Activated CD8-positive, alpha-beta T cell treated with anti-CD3 and anti-CD28 coated beads for 36 hours (primary cell): ENCODE measurements around the gene RBMS3. TPM values are rescaled to one million over a fixed set of nuclear protein-coding genes. Genes with fewer than 3 reads are reported as not detected.

Experiments used
- ATAC-seq: fragments of 200-7000 bp; cut with Tn5 transposase; one replicate; pipeline ENCODE4 v1.10.0; 2021; ENCODE audit warnings: mild to moderate bottlenecking, moderate library complexity
- CTCF ChIA-PET: fragments of 350-600 bp; sonication (Branson Sonifier 250); formaldehyde crosslinking; loops from one replicate; lab custom pipeline; 2021; ENCODE audit warnings: antibody characterized with exemption; lab: Charles Lee
- POLR2A ChIA-PET: fragments of 350-600 bp; sonication (Branson Sonifier 250); formaldehyde crosslinking; loops from one replicate; lab custom pipeline; 2021; ENCODE audit warnings: antibody characterized with exemption; lab: Charles Lee
- DNase-seq: peaks from one replicate; pipeline ENCODE4 v3.0.0-alpha.2; 2020
- H3K27ac Mint-ChIP-seq: one replicate; pipeline ENCODE4 v1.8.0; 2021; ENCODE audit warnings: mild to moderate bottlenecking, mixed read lengths
- H3K27me3 Mint-ChIP-seq: one replicate; pipeline ENCODE4 v1.8.0; 2021; ENCODE audit warnings: mixed read lengths
- H3K36me3 Mint-ChIP-seq: one replicate; pipeline ENCODE4 v1.8.0; 2021; ENCODE audit warnings: low read depth, mixed read lengths
- H3K4me1 Mint-ChIP-seq: one replicate; pipeline ENCODE4 v1.8.0; 2021; ENCODE audit warnings: low read depth, mixed read lengths
- H3K4me3 Mint-ChIP-seq: one replicate; pipeline ENCODE4 v1.8.0; 2021; ENCODE audit warnings: mild to moderate bottlenecking, moderate library complexity, mixed read lengths
- H3K9me3 Mint-ChIP-seq: one replicate; pipeline ENCODE4 v1.8.0; 2021; ENCODE audit warnings: mixed read lengths
- intact Hi-C: fragments of 100-400 bp; cut with micrococcal nuclease; formaldehyde crosslinking; loops from one replicate; pipeline ENCODE4 v1.10.0; 2022
- total RNA-seq, 2 experiments: library from RNA; stranded (reverse); gene quantifications; one replicate each; pipeline ENCODE4 v1.2.3, GENCODE V29; 2021
- TF ChIP-seq, protein P1 (sequence below): fragments of 200-600 bp; IDR thresholded peaks from one replicate; pipeline ENCODE4 v1.8.0; 2022; ENCODE audit warnings: antibody characterized with exemption, mild to moderate bottlenecking

The RBMS3 gene
- total RNA-seq, 2 experiments from 2014 or later = 2.3 to 2.8 TPM

DNA sequence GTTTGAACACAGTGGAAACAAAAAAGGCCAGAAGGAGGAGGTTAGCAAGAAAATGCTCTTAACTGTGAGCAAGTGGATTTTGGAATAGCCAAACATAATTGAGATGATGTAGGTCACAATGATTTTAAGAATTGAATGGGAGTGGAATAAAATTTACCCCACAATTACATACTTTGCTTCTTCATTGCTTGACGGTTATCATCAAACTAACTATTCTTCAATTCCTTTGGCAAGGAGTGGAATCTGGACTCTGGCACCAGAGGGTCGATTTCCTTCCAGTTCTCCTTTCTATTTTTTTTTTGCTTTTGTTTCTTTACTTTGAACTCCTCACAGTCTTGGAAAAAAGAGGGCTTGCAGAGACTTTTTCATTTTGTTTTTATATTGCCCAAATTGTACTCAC is 691.0 kb downstream of the RBMS3 start:
- intact Hi-C loops = no loop called here
- DNase-seq (no peak), ATAC-seq (no peak)
- H3K4me3 Mint-ChIP-seq = no peak overlapping the region
- H3K9me3 Mint-ChIP-seq = no peaks in the 10 kb centered on the region
- peaks cover 14% of the 10 kb centered on the region for H3K27me3 Mint-ChIP-seq
- H3K4me1 Mint-ChIP-seq = no peaks in the 10 kb centered on the region
- ChIA-PET CTCF (interaction anchor here (0.7 to 2.0 kb wide), 2 partner anchors 19 to 73 kb away, joined by 3 to 4 read pairs; no protein-coding TSS in a partner anchor), POLR2A (no interaction called here)
- TF ChIP-seq, protein P1, sequence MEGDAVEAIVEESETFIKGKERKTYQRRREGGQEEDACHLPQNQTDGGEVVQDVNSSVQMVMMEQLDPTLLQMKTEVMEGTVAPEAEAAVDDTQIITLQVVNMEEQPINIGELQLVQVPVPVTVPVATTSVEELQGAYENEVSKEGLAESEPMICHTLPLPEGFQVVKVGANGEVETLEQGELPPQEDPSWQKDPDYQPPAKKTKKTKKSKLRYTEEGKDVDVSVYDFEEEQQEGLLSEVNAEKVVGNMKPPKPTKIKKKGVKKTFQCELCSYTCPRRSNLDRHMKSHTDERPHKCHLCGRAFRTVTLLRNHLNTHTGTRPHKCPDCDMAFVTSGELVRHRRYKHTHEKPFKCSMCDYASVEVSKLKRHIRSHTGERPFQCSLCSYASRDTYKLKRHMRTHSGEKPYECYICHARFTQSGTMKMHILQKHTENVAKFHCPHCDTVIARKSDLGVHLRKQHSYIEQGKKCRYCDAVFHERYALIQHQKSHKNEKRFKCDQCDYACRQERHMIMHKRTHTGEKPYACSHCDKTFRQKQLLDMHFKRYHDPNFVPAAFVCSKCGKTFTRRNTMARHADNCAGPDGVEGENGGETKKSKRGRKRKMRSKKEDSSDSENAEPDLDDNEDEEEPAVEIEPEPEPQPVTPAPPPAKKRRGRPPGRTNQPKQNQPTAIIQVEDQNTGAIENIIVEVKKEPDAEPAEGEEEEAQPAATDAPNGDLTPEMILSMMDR = no peak
- H3K27ac Mint-ChIP-seq = no peak overlapping the region
- H3K36me3 Mint-ChIP-seq = no peaks in the 10 kb centered on the region

DNA sequence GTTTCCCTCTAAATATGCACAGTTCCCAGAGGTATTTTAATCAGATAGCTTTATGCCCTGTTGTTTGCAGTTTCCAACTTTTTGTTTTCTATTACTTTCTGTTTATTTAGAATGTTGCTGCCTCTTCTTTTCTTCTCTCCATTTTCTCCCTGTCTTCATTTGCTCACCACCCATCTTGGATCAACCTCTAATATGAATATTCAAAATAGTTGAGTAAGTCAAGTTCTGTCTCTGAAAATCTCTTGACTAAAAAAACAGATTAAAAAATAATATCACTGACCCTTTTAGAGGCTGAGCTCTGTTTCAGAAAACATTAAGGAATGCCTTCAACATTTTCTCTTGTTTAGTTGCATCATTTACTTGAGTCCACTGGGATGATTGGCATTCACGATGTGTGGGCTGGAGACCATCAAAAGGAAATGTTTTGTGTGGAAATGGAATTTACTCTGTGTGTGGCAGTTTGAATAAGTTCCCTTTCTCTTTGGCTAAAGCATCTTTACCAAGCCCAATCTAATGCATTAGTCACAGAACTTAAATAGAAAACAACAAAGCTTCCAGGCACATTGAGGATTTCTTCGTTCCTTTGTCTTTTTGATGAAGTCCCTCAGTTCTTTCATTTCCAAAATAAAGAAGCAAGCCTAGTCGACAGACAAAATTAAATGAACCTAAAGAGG is 691.6 kb downstream of the RBMS3 start:
- ATAC-seq (no peak), DNase-seq (no peak)
- no peak overlapping the region for H3K4me3 Mint-ChIP-seq
- H3K36me3 Mint-ChIP-seq = no peaks in the 10 kb centered on the region
- ChIA-PET POLR2A (no interaction called here), CTCF (interaction anchor here (0.7 kb wide), 1 partner anchor 74 kb away, joined by 3 read pairs; no protein-coding TSS in a partner anchor)
- no peak overlapping the region for H3K27ac Mint-ChIP-seq
- H3K9me3 Mint-ChIP-seq = no peaks in the 10 kb centered on the region
- H3K4me1 Mint-ChIP-seq = no peaks in the 10 kb centered on the region
- intact Hi-C loops = no loop called here
- TF ChIP-seq, protein P1 = no peak
- peaks cover 11% of the 10 kb centered on the region for H3K27me3 Mint-ChIP-seq

DNA sequence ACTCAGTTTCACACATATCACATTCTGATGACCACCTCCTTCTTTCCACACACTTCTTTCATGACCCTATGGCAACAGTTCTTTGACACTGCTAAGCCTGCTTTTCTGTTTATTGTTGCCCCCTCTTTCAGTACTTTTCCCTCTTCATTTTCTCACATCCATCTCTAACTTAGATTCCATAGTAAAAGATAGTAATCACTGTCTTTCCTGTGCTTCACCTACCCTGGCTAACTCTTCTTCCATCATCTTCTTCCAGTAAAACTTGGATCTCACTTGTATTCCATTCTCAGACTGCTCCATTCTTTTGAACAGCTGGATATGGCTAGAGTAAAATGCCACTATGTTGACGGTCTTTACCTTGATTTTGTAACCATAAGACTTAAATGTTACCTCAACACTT is 692.9 kb downstream of the RBMS3 start:
- no peaks in the 10 kb centered on the region for H3K36me3 Mint-ChIP-seq
- no peak for DNase-seq
- TF ChIP-seq, protein P1 = no peak
- H3K9me3 Mint-ChIP-seq = no peaks in the 10 kb centered on the region
- no peak overlapping the region for H3K4me3 Mint-ChIP-seq
- ChIA-PET CTCF (no interaction called here), POLR2A (no interaction called here)
- intact Hi-C loops = no loop called here
- no peak overlapping the region for H3K27ac Mint-ChIP-seq
- no peaks in the 10 kb centered on the region for H3K4me1 Mint-ChIP-seq
- no peak for ATAC-seq
- H3K27me3 Mint-ChIP-seq = peaks cover 11% of the 10 kb centered on the region

DNA sequence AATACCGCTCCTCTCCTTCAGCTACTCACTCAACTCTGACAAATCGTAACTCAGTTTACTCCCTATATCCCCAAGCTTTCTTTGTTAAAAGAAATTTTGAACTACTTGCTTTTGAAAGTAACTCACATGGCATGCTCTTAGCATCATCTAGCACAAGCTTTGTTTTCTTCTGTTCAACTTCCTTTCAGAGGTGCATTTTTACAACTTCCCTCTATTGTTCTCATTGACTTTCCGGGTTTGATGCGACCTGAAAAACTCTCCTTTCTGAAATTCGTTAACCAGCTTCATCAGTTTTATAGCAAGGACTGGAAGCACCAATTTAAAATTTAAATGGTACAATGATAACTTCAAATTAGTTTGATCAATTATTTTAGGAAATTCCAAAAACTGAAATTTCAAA is 696.0 kb downstream of the RBMS3 start:
- Mint-ChIP-seq H3K36me3 (no peaks in the 10 kb centered on the region), H3K4me1 (no peaks in the 10 kb centered on the region), H3K4me3 (no peak overlapping the region), H3K27me3 (peaks cover 12% of the 10 kb centered on the region), H3K9me3 (no peaks in the 10 kb centered on the region), H3K27ac (no peak overlapping the region)
- DNase-seq = no peak
- ATAC-seq = no peak
- POLR2A ChIA-PET = no interaction called here
- TF ChIP-seq, protein P1 = no peak
- intact Hi-C loops = no loop called here
- CTCF ChIA-PET = no interaction called here

DNA sequence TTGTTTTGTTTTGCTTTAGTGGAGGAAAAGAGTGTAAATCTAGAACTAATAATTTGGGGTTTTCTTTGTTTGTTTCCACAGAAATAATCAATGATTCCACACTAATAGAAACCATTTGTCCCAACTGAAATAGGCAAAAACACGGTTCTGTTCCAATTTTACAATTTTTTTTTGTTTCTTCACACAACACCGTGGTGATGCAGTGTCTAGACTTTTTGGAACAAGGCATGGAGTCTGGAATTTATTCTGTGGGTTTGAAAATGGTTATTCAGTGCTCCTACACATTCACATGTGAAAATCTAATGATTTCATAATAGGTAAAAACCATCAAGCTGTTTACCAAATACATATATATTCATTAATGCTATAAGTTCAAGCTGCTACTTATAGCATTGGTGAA is 696.5 kb downstream of the RBMS3 start:
- DNase-seq = no peak
- Mint-ChIP-seq H3K27me3 (peaks cover 14% of the 10 kb centered on the region), H3K4me1 (no peaks in the 10 kb centered on the region), H3K9me3 (no peaks in the 10 kb centered on the region), H3K4me3 (no peak overlapping the region), H3K27ac (no peak overlapping the region), H3K36me3 (no peaks in the 10 kb centered on the region)
- intact Hi-C loops = no loop called here
- CTCF ChIA-PET = no interaction called here
- no peak for ATAC-seq
- TF ChIP-seq, protein P1 = no peak
- POLR2A ChIA-PET = no interaction called here
